ENCODE results near the gene ATRX.
"Not testable (repeated sequence)": the region's sequence is repeated elsewhere in the genome, so short reads cannot be mapped to it uniquely, and the experiment has no call there.

ATRX gene

DNA sequence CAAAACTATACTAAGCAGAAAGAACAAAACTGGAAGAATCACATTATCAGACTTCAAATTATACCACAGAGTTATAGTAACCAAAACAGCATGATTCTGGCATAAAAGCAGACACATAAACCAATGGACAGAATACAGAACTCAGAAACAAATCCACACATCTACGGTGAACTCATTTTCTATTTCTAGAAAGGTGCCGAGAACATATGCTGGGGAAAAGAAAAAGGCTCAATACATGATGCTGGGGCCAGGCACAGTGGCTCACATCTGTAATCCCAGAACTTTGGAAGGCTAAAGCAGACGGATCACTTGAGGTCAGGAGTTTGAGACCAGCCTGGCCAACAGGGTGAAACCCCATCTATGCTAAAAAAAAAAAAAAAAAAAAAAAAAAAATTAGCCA, 52.7 kb downstream of the ATRX start:
- no peak for DNase-seq

DNA sequence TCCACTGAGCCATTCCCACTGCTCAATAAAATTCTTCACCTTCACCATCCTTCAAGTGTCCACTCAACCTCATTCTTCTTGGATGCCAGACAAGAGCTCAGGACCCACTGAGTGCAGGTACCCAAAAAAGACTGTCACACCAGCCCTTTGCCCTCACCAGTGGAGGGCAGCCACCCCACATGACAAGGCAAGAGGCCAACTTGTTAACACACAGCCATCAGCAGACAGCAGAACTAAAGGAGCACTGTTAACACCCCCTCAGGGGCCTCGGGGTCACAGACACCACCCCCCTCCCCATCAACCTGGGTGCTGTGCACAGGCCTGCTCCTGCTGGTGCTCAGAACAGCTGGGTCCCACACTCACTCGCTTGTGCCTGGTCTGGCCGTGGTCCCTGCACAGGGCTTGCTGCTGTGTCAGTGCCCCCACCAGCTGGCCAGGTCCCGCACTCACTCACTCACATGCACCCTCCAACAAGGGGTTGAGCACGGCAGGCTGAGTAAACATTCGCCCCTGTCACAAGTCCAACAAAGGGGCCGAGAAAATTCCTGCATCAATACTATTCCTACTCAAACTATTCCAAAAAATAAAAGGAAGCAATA, 54.1 kb downstream of the ATRX start:
- no peak for DNase-seq

GRCh38 chrX:77726095-77726494, 59.9 kb downstream of the ATRX start:
- DNase-seq: not testable (repeated sequence)

GRCh38 chrX:77723681-77724080, 62.3 kb downstream of the ATRX start:
- no peak for DNase-seq

- DNase-seq: no peak
Observed at GRCh38 chrX:77719388-77719787, 66.6 kb downstream of the ATRX start.

GRCh38 chrX:77704881-77705280, 81.1 kb downstream of the ATRX start:
- no peak for DNase-seq

GRCh38 chrX:77698242-77698641, 87.8 kb downstream of the ATRX start:
- no peak for DNase-seq

DNA sequence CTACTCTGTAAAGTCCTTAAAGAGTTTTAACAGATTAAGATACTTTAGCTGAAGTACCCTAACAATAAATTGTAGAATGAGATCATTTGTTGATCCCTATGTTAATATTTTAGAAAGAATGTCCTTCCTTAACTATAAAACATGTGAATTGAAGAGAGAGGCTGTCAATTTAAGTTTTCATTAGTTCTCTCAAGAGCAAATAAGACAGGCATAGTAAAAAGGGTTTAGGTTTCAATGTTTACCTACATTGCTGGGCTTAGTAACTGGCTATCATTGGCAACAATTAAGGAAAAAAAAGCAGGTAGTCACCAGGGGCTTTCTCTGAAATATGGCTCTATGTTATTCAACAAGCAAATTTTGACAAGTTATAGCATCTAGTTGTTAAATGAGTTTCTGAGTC, 91.5 kb downstream of the ATRX start:
- no peak for DNase-seq

- no peak for DNase-seq
Observed at GRCh38 chrX:77693594-77693993, 92.4 kb downstream of the ATRX start.

GRCh38 chrX:77691916-77692315, 94.1 kb downstream of the ATRX start:
- DNase-seq: no peak

DNA sequence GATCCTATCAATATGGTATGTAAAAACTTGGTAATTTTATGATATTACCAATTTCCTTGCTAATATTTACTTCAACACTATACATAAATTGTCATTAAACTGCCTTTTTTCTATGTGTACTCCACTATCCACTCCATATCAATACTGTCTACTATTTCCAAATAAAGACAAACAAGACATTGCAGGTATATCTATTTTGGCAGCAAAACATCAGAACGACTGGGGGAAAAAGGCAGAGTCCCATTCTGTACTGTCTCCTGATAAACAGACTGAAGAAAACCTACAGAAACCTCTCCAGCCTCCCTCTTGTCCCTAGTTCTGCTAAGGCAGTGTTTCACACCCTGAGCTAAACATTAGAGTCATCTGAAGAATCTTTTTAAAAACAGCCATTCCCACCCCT, 96.6 kb downstream of the ATRX start:
- no peak for DNase-seq

DNA sequence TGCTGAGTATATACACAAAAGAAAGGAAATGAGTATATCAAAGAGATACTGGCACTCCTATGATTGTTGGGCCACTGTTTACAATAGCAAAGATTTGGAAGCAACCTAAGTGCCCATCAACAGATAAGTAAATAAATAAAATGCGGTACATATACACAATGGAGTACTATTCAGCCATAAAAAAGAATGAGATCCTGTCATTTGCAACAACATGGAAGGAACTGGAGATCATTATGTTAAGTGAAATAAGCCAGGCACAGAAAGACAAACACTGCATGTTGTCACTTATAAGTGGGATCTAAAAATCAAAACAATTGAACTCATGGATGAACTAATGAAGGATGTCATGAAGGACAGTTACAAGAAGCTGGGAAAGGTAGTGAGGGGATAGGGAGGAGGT, 100.3 kb downstream of the ATRX start:
- DNase-seq: not testable (repeated sequence)

DNA sequence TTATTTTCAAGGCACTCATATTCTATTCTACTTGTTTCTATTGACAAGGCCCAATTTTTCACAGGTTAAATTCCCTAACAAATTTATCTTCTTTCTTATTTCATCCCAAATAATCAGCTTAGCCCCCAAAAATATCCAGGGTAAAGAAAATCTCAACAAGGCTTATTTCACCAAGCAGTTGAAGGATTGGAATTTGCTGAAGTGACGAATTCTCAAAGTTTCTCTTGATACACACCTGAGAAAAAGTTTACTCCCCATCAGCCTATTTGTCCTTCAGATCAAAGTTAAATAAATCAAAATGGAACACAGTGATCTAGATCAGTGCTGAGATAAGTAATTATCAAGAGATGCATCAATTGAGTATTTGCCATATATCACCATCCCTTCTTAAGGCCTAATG, 106.9 kb downstream of the ATRX start:
- no peak for DNase-seq

GRCh38 chrX:77675986-77676385, 110.0 kb downstream of the ATRX start:
- DNase-seq: no peak

- peak; percentile 45 for DNase-seq
Observed at GRCh38 chrX:77668391-77669237, 117.4 kb downstream of the ATRX start.

GRCh38 chrX:77658886-77659285, 127.1 kb downstream of the ATRX start:
- no peak for DNase-seq

- no peak for DNase-seq
Observed at GRCh38 chrX:77652095-77652494, 133.9 kb downstream of the ATRX start.

DNA sequence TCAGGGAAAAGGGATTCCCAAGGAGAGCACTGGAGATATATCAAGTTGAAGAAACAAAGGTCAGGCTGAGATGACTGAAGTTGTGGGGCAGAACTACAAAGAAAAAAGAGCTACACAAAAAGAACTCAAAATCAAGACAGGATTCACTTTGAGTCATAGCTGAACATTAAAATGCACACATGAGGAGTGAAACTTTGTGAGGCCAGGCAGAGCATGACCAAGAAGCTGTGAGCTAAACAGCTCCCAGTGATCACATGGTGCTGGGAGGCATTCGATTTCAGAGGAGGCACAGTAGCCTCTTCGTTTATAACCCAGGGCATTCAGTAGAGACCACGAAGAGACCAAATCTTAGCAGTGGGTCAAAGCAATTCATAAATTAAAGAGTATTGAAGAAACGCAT, 145.3 kb downstream of the ATRX start:
- no peak for DNase-seq

- no peak for DNase-seq
Observed at GRCh38 chrX:77639820-77640219, 146.2 kb downstream of the ATRX start.

GRCh38 chrX:77638397-77638796, 147.6 kb downstream of the ATRX start:
- no peak for DNase-seq

GRCh38 chrX:77635373-77635772, 150.6 kb downstream of the ATRX start:
- no peak for DNase-seq

- DNase-seq: peak; percentile 6
Observed at GRCh38 chrX:77628294-77629025, 157.6 kb downstream of the ATRX start.

DNA sequence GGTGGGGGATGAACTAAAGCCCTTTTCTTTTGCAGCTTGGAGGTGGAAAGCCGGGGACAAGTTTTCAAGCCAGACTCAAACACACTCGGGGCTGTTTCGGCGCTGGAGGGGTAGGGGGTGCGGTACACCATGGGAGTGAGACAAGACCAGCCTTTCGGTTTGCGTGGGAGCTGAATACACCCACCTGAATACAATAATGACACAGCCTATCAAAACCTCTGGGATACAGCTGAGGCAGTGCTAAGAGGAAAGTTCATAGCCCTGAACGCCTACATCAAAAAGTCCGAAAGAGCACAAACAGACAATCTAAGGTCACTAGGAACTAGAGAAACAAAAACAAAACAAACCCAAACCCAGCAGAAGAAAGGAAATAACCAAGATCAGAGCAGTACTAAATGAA, 163.3 kb downstream of the ATRX start:
- no peak for DNase-seq

DNA sequence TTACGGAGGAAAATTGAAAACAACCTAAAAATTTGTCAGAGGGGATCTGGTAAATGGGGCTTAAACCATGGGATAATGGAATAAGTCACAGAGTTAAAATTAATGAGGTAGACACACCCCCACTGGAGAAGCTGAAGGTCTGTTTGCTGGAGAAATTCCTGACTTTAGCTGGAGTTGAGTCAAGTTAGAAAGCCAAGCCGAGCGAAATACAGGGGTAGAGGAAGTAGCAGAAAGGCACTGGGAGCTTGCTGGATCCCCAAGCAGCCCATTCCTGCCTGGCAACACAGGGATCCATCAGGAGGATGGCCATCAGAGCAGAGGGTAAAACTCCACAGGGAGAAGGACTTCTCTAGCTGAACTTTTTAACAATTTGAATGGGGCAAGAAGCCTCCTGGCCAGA, 163.8 kb downstream of the ATRX start:
- no peak for DNase-seq

Measured in suppressor macrophage treated with lipopolysaccharide for 4 hours (primary cell).